ENCODE data around the gene NDUFC2.
"Not testable (repeated sequence)": the region's sequence is repeated elsewhere in the genome, so short reads cannot be mapped to it uniquely, and the experiment has no call there.

NDUFC2 gene

GRCh38 chr11:78061921-78062311, 17.7 kb downstream of the NDUFC2 start:
- TF ChIP-seq, protein P1, sequence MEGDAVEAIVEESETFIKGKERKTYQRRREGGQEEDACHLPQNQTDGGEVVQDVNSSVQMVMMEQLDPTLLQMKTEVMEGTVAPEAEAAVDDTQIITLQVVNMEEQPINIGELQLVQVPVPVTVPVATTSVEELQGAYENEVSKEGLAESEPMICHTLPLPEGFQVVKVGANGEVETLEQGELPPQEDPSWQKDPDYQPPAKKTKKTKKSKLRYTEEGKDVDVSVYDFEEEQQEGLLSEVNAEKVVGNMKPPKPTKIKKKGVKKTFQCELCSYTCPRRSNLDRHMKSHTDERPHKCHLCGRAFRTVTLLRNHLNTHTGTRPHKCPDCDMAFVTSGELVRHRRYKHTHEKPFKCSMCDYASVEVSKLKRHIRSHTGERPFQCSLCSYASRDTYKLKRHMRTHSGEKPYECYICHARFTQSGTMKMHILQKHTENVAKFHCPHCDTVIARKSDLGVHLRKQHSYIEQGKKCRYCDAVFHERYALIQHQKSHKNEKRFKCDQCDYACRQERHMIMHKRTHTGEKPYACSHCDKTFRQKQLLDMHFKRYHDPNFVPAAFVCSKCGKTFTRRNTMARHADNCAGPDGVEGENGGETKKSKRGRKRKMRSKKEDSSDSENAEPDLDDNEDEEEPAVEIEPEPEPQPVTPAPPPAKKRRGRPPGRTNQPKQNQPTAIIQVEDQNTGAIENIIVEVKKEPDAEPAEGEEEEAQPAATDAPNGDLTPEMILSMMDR (IDR thresholded peaks at IDR 0.05; ENCODE audit: borderline replicate concordance, control extremely low read depth, extremely low read depth, insufficient read depth, missing control alignments) = no peak
- in situ Hi-C loops (cut with MboI; ENCODE audit: low sequenced_read_pairs, unreplicated experiment) = no loop called here

GRCh38 chr11:78061088-78061920, 18.4 kb downstream of the NDUFC2 start:
- DNase-seq (ENCODE audit: low spot score) = no peak
- in situ Hi-C loops (cut with MboI; ENCODE audit: low sequenced_read_pairs, unreplicated experiment) = no loop called here
- TF ChIP-seq, protein P1 (IDR thresholded peaks at IDR 0.05; ENCODE audit: borderline replicate concordance, control extremely low read depth, extremely low read depth, insufficient read depth, missing control alignments) = no peak

More at GRCh38 chr11:78061921-78062311, 17.7 kb downstream of the NDUFC2 start:
- no peak for DNase-seq (ENCODE audit: low spot score)

DNA sequence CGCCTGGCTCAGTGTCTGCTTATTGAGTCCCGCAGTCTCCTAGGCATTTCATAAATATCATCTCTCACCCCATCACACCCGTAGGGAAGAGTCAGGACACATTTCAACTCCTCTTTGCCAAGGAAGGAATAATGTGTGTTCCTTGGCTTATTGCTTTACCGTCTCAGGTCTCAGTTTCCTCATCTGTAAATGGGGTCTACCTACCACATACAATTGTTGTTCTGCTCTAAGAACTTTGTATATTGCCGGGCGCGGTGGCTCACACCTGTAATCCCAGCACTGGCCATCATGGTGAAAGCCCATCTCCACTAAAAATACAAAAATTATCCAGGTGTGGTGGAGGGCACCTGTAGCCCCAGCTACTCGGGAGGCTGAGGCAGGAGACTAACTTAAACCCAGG, 19.1 kb downstream of the NDUFC2 start:
- in situ Hi-C loops (cut with MboI; ENCODE audit: low sequenced_read_pairs, unreplicated experiment) = no loop called here
- TF ChIP-seq, protein P1 (IDR thresholded peaks at IDR 0.05; ENCODE audit: borderline replicate concordance, control extremely low read depth, extremely low read depth, insufficient read depth, missing control alignments) = no peak
- DNase-seq (ENCODE audit: low spot score) = no peak

DNA sequence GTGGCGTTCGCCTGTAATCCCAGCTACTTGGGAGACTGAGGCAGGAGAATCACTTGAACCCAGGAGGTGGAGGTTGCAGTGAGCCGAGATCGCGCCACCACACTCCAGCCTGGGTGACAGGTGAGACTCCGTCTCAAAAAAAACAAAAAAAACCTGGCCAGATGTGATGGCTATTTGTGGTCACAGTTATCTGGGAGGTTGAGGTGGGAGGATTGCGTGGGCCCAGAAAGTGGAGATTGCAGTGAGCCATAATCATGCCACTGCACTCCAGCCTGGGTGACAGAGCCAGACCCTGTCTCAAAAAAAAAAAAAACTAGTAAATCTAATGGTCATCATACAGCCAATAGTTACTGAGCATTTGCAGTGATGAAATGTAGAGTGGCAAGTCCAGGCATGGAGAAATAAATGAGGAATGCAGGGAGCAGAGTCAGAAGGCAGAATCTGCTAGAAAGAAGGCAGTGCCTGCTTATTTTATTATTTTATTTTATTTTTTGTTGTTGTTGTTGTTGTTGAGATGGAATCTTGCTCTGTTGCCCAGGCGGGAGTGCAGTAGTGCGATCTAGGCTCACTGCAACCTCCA, 19.8 kb downstream of the NDUFC2 start:
- in situ Hi-C loops (cut with MboI; ENCODE audit: low sequenced_read_pairs, unreplicated experiment); DNase-seq (ENCODE audit: low spot score): not testable (repeated sequence)

- in situ Hi-C loops (cut with MboI; ENCODE audit: low sequenced_read_pairs, unreplicated experiment) = no loop called here
- DNase-seq (ENCODE audit: low spot score) = no peak
- TF ChIP-seq, protein P1 (IDR thresholded peaks at IDR 0.05; ENCODE audit: borderline replicate concordance, control extremely low read depth, extremely low read depth, insufficient read depth, missing control alignments) = no peak
Observed at GRCh38 chr11:78057462-78058055, 22.1 kb downstream of the NDUFC2 start.

- in situ Hi-C loops (cut with MboI; ENCODE audit: low sequenced_read_pairs, unreplicated experiment) = no loop called here
- DNase-seq (ENCODE audit: low spot score) = no peak
- TF ChIP-seq, protein P1 (IDR thresholded peaks at IDR 0.05; ENCODE audit: borderline replicate concordance, control extremely low read depth, extremely low read depth, insufficient read depth, missing control alignments) = no peak
Observed at GRCh38 chr11:78056093-78056492, 23.6 kb downstream of the NDUFC2 start.

DNA sequence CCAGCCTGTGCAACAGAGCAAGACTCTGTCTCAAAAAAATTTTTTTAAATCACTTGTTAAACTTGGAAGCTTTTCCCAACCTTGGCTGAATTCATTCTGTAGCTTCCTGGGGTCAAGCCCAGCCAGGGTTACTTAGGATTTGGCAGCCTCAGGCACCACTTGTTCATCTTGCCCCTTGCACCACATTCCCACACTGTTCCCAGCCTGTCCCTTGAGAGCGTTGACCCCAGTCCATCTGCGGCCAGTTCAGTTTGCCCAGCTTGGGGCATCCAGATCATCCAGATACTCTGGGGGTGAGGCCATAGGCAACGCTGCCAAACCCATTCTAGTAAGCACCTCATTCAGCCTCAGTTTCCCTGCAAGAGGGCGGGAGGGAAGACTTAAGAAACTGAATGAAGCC, 24.7 kb downstream of the NDUFC2 start:
- in situ Hi-C loops (cut with MboI; ENCODE audit: low sequenced_read_pairs, unreplicated experiment) = no loop called here
- TF ChIP-seq, protein P1 (IDR thresholded peaks at IDR 0.05; ENCODE audit: borderline replicate concordance, control extremely low read depth, extremely low read depth, insufficient read depth, missing control alignments) = no peak
- DNase-seq (ENCODE audit: low spot score) = no peak
